ENCODE results near the gene FMNL2. TPM values are rescaled to one million over a fixed set of nuclear protein-coding genes. Genes with fewer than 3 reads are reported as not detected.
A peak's percentile ranks its signal among the peaks of the same experiment; 100 is the strongest.

FMNL2 gene
- total RNA-seq, 1 donor from 2014 or later = 6.1 TPM

- DNase-seq (no peak), ATAC-seq (ENCODE audit: poor library complexity) (no peak)
- intact Hi-C loops (cut with DNase I) = no loop called here
Observed at GRCh38 chr2:152566728-152567069, 231.7 kb downstream of the FMNL2 start.

- DNase-seq (no peak), ATAC-seq (ENCODE audit: poor library complexity) (no peak)
- intact Hi-C loops (cut with DNase I) = no loop called here
Observed at GRCh38 chr2:152568531-152568930, 233.6 kb downstream of the FMNL2 start.

GRCh38 chr2:152569186-152569585 lies 234.2 kb downstream of the FMNL2 start:
- DNase-seq (no peak), ATAC-seq (ENCODE audit: poor library complexity) (no peak)
- intact Hi-C loops (cut with DNase I) = no loop called here

GRCh38 chr2:152571048-152571766 lies 236.2 kb downstream of the FMNL2 start:
- ATAC-seq (ENCODE audit: poor library complexity) (peak; percentile 92), DNase-seq (peak; percentile 53)
- intact Hi-C loops (cut with DNase I) = no loop called here

DNA sequence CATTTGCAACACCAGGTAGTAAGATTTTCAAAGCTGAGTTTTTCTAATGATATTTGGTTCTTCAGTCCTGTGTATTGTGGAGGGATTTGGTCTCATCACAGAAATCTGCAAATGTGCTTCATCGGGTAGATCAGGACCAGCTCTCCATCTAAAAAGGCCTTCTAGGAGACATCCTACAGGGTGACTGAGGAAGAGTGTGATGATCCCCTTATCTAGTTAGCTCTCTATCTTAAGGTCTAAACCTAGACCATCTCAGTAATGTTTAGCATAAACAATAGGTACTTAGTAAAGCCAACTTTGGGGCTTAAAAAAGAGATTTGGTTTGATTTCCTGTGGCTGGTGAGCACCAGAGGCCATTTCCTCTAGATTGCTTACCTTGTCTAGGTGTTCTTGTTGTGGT lies 237.1 kb downstream of the FMNL2 start:
- DNase-seq = no peak
- ATAC-seq (ENCODE audit: poor library complexity) = no peak
- intact Hi-C loops (cut with DNase I) = no loop called here

DNA sequence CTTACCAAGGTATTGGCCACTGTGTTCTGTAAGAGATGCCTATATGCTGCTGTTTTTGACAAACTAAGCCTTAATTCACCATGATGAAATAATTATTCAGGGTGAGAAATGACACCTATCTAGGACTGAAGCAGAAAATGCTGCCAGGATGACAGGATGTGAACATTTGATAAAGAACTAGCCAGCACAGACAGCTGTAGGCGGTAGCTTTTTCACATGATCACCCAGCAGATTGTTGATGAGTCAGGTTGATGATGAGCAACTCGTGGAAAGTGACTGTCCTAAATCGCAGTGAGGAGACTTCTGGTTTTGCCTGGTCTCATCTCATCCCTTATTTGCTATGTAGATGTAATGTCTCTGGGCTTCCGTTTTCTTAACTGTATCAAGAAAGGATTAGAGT lies 238.2 kb downstream of the FMNL2 start:
- ATAC-seq (ENCODE audit: poor library complexity) = no peak
- DNase-seq = no peak
- intact Hi-C loops (cut with DNase I) = no loop called here

- intact Hi-C loops (cut with DNase I) = no loop called here
- ATAC-seq (ENCODE audit: poor library complexity) (no peak), DNase-seq (no peak)
Observed at GRCh38 chr2:152577579-152577978, 242.6 kb downstream of the FMNL2 start.

- no peak for DNase-seq
- ATAC-seq (ENCODE audit: poor library complexity) = no peak
- intact Hi-C loops (cut with DNase I) = no loop called here
Observed at GRCh38 chr2:152578573-152578972, 243.6 kb downstream of the FMNL2 start.

- intact Hi-C loops (cut with DNase I) = no loop called here
- DNase-seq (no peak), ATAC-seq (ENCODE audit: poor library complexity) (no peak)
Observed at GRCh38 chr2:152580714-152581113, 245.7 kb downstream of the FMNL2 start.

DNA sequence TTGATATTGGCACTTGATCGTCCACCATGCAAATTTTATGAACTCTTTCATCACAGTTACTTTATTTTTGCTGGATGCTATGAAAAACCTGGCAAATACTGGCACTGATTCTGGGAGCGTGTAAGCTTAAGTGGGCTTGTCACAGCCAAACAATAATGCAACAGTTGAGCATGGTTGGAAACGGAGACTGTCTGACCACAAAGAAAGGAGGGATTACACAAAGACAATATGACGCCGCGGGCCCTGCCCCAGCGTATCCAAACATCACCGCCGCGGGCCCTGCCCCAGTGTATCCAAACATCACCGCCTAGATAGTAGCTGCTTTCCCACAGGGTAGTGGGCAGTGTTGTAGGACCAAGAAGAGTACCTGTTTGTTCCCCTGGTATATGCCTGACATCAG lies 246.4 kb downstream of the FMNL2 start:
- ATAC-seq (ENCODE audit: poor library complexity) = no peak
- intact Hi-C loops (cut with DNase I) = no loop called here

DNA sequence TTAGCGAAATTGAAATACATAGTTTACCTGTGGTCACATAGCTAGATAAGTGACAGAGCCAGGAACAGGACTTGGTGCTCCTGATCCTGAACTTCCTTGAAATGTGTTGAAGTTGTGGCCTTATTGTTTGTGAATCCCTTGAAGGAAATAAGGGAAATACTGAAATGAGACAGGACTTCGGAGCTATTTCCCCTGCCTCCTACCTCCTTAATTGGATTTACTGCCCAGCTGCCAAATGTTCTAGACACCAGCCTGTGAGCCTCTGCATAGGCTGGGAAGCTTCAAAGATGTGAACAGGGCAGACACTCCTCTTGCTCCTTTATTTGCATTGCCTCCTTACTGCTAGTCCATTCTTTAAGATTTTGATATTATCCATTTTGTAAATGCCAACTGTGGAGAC lies 247.1 kb downstream of the FMNL2 start:
- no peak for DNase-seq
- intact Hi-C loops (cut with DNase I) = no loop called here
- no peak for ATAC-seq (ENCODE audit: poor library complexity)

More for the DNA sequence above, 246.4 kb downstream of the FMNL2 start:
- no peak for DNase-seq

DNA sequence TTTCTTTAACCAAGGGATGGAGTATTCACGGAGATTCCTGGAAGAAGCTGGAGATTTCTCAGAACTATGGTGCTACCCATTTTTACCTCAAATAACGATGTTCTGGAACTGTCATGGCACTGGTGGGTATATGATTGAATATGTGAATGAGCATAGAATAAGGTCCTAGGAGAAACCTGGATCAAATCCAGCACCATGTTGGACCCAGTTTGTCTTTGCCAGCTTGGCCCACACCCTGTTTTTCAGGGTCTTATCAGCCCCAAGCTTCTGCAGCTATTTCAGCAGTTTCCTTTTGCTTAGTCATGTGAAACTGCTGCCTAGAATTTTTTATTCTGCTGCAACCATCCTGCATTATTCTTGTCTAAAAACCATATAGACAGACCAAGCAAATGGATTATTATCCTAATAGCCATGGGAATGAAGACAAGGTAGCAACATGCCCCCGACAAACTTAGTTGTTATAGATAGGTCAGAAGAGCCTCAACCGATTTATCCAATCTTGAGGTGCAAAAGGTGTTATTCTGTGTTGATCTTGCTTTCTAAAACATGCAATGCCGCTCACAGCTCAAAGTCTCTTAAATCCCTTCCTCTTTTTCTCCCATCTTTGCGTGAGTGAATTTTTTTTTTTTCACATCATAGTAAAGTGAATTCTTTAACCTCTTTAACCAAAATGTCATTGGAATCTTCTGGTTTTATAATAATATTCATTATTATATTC lies 248.7 kb downstream of the FMNL2 start:
- DNase-seq = no peak
- ATAC-seq (ENCODE audit: poor library complexity) = no peak
- intact Hi-C loops (cut with DNase I) = no loop called here

DNA sequence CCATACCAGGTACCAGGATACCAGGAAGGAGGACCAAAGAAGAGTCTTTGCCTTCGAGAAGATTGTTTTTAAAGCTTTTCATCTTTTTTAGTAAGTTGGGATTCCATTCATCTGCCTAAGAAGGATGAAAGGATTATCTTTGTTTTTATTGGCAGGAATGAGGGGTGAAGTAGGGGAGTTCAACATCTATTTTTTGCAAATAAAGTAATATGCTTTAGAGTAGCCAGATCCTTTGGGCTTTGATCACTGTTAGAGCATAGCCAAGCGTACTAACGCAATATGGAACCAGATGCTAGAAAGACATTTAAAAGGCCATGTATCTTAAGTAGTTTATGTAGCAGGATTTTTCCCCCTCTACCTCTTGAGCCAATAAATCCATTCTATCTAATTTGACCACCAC lies 249.3 kb downstream of the FMNL2 start:
- intact Hi-C loops (cut with DNase I) = no loop called here
- DNase-seq = no peak
- ATAC-seq (ENCODE audit: poor library complexity) = peak; percentile 34

DNA sequence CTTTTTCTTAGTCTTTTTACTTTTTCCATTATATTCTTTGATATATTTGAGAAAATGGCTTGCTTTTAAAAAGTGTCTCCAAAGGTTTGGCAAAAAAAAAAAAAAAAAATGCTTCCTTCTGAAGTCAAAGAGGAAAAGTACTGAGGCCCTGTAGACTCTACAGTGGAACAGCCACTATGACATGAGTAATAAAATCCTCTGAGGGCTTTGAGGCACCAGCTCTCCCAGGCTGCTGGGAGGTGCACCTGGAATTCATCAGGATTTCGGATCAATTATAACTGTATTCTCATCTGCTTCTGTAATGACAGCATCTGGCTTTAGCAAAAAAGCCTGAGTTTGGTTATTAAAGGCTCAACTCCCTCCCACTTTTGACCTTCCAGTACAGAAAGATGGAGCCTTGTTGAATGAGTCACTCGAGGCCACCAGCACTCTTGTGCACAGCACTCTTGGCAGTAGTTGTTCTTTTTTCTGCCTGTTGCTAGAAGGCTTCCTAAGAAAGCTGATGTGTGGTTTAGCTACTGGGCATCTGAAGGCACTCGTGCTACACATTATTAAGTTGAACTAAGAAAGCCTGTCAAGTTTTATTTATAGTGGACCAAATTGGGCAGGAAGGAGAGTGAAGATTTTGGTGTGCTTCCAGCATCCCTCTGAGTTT lies 251.0 kb downstream of the FMNL2 start:
- DNase-seq = no peak
- intact Hi-C loops (cut with DNase I) = no loop called here

GRCh38 chr2:152587187-152587947 lies 252.4 kb downstream of the FMNL2 start:
- intact Hi-C loops (cut with DNase I) = no loop called here
- ATAC-seq (ENCODE audit: poor library complexity) = no peak

More for the DNA sequence above, 251.0 kb downstream of the FMNL2 start:
- ATAC-seq (ENCODE audit: poor library complexity) = peak; percentile 68

GRCh38 chr2:152588998-152589397 lies 254.0 kb downstream of the FMNL2 start:
- no peak for DNase-seq
- no peak for ATAC-seq (ENCODE audit: poor library complexity)
- intact Hi-C loops (cut with DNase I) = no loop called here

More at GRCh38 chr2:152587187-152587947, 252.4 kb downstream of the FMNL2 start:
- no peak for DNase-seq

DNA sequence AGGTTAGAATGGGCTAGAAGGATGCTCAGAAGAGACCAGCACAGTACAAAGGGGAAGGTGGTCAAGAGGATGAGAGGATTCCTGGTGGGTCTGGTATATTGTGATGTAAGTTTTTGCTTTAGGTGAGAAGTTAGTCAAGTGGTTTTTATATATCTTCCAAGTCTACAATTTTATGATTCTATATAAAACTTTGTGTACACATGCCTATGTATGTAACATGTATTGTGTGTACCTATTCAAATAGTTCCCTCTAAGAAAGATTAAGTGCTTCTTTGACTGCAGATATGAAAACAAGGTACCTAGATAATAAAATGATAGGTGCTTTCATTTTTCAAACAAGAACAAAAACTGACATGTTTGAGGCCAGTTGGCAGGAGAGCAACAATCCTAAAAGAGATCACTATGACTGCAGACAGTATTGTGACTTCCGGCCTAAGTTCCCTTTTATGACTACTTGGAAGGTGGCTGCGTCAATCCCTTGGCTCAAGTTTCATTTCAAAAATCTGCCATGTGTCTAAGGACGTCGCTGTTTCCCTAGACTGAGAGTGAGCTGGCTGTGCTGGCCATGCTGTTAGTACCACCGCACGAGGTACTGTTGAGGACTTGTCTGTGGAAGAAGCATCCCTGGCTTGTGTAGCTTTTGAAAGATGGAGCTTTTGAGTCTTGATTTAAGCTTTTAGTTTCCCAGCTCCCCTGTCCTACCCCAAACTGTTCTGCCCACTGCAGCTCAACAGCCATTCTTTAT lies 259.2 kb downstream of the FMNL2 start:
- DNase-seq = no peak
- ATAC-seq (ENCODE audit: poor library complexity) = peak; percentile 80
- intact Hi-C loops (cut with DNase I) = no loop called here

GRCh38 chr2:152594792-152595191 lies 259.8 kb downstream of the FMNL2 start:
- ATAC-seq (ENCODE audit: poor library complexity) (peak; percentile 88), DNase-seq (peak; percentile 55)
- intact Hi-C loops (cut with DNase I) = no loop called here

Data from Right ventricle myocardium superior (tissue), 1 donor.